SK-N-SH (cell line): ENCODE data around the gene TLE1. TPM values are rescaled to one million over a fixed set of nuclear protein-coding genes. Genes with fewer than 3 reads are reported as not detected.

Experiments used
- CTCF ChIA-PET: fragments of 300-600, 350-600 bp; formaldehyde crosslinking; extraction: SDS; loops from one replicate; lab custom pipeline; 2021; lab: Yijun Ruan, JAX
- POLR2A ChIA-PET: fragments of 350-600 bp; sonication (Branson Sonifier 250); formaldehyde crosslinking; extraction: SDS; loops from one replicate; lab custom pipeline; 2020; ENCODE audit warnings: antibody characterized with exemption, inconsistent platforms; lab: Yijun Ruan, JAX
- DNase-seq: peaks from one replicate; pipeline ENCODE4 v3.0.0; 2012
- H2AFZ ChIP-seq: fragments of 200-600 bp; sonication (generic); 2 replicates; pipeline ENCODE4 v1.8.1; 2016; ENCODE audit warnings: antibody characterized with exemption, mild to moderate bottlenecking, low read depth
- H3F3A ChIP-seq: fragments of 200-600 bp; sonication (generic); replicated peaks from 2 replicates; pipeline ENCODE3; 2016; ENCODE audit warnings: antibody characterized with exemption, mild to moderate bottlenecking; ENCODE audit not compliant: insufficient read depth
- H3K27ac ChIP-seq, 2 experiments: fragments of 200-500 bp in 1 of 2; fragments of 200-600 bp in 1 of 2; sonication (Bioruptor generic) in 1 of 2; sonication (generic), shearing (Covaris generic) in 1 of 2; 2 replicates each; pipeline versions ENCODE4 v1.5.1 to v1.6.1; 2014 to 2016; ENCODE audit warnings: low read depth in 2 of 2, inconsistent platforms in 1 of 2, low read length in 1 of 2, mild to moderate bottlenecking in 1 of 2, mixed read lengths in 1 of 2
- H3K27me3 ChIP-seq: fragments of 200-600 bp; sonication (generic), shearing (Covaris generic); 2 replicates; pipeline ENCODE4 v1.6.1; 2016; ENCODE audit warnings: mixed run types; ENCODE audit not compliant: insufficient read depth
- H3K36me3 ChIP-seq, 2 experiments: fragments of 200-500 bp in 1 of 2; fragments of 200-600 bp in 1 of 2; sonication (Bioruptor generic) in 1 of 2; sonication (generic) in 1 of 2; replicated peaks in 1 of 2; 2 replicates each; pipeline versions ENCODE3 to v1.5.1; 2014 to 2016; ENCODE audit warnings: low read length in 1 of 2, mild to moderate bottlenecking in 1 of 2; ENCODE audit not compliant: insufficient read depth in 2 of 2, control insufficient read depth in 1 of 2
- H3K4me1 ChIP-seq, 2 experiments: fragments of 200-500 bp in 1 of 2; fragments of 200-600 bp in 1 of 2; sonication (Bioruptor generic) in 1 of 2; sonication (generic), shearing (Covaris generic) in 1 of 2; 2 replicates each; pipeline versions ENCODE4 v1.5.1 to v1.6.1; 2014 to 2016; ENCODE audit warnings: low read depth in 1 of 2, low read length in 1 of 2, mixed run types in 1 of 2; ENCODE audit not compliant: insufficient read depth in 2 of 2, control insufficient read depth in 1 of 2
- H3K4me2 ChIP-seq: fragments of 200-600 bp; sonication (generic), shearing (Covaris generic); 2 replicates; pipeline ENCODE4 v1.6.1; 2017; ENCODE audit warnings: mixed run types
- H3K4me3 ChIP-seq, 2 experiments: fragments of 200-500 bp in 1 of 2; fragments of 200-600 bp in 1 of 2; sonication (Bioruptor generic) in 1 of 2; sonication (generic), shearing (Covaris generic) in 1 of 2; 2 replicates each; pipeline versions ENCODE4 v1.5.1 to v1.8.1; 2014 to 2016; ENCODE audit warnings: low read depth in 2 of 2, inconsistent platforms in 1 of 2, low read length in 1 of 2, mild to moderate bottlenecking in 1 of 2, mixed read lengths in 1 of 2, moderate library complexity in 1 of 2
- H3K79me2 ChIP-seq: fragments of 200-600 bp; sonication (generic); 2 replicates; pipeline ENCODE4 v1.8.1; 2017; ENCODE audit warnings: mild to moderate bottlenecking; ENCODE audit not compliant: insufficient read depth
- H3K9ac ChIP-seq: fragments of 200-600 bp; sonication (generic); 2 replicates; pipeline ENCODE4 v1.6.1; 2017; ENCODE audit warnings: mixed run types
- H3K9me2 ChIP-seq: fragments of 200-600 bp; sonication (generic); 2 replicates; pipeline ENCODE4 v1.6.1; 2017; ENCODE audit warnings: mixed run types
- H3K9me3 ChIP-seq: fragments of 200-600 bp; sonication (generic); 2 replicates; pipeline ENCODE4 v1.6.1; 2017; ENCODE audit warnings: mixed run types, mild to moderate bottlenecking, moderate library complexity
- H4K20me1 ChIP-seq: fragments of 200-600 bp; sonication (generic); 2 replicates; pipeline ENCODE4 v1.6.1; 2017; ENCODE audit warnings: mild to moderate bottlenecking, mixed run types; ENCODE audit not compliant: insufficient read depth
- EZH2phosphoT487 ChIP-seq: fragments of 200-600 bp; sonication (generic); IDR thresholded peaks from 2 replicates; pipeline ENCODE4 v1.6.1; 2017; ENCODE audit warnings: low read depth, mixed run types, mild to moderate bottlenecking, antibody characterized with exemption, moderate library complexity, borderline replicate concordance
- FOSL2 ChIP-seq: IDR thresholded peaks from 2 replicates; pipeline ENCODE4 v1.4.0; 2012; ENCODE audit warnings: low read depth, mild to moderate bottlenecking, moderate library complexity, borderline replicate concordance
- MXI1 ChIP-seq: IDR thresholded peaks from 2 replicates; pipeline ENCODE4 v1.6.1; 2012; ENCODE audit warnings: mild to moderate bottlenecking, low read depth, low read length, improper control_type of control experiment
- NFIC ChIP-seq: IDR thresholded peaks from 2 replicates; pipeline ENCODE4 v1.4.0; 2012; ENCODE audit warnings: borderline replicate concordance
- POLR2AphosphoS5 ChIP-seq: IDR thresholded peaks from 2 replicates; pipeline ENCODE4 v1.6.1; 2012; ENCODE audit warnings: low read depth, low read length
- RFX5 ChIP-seq: IDR thresholded peaks from 2 replicates; pipeline ENCODE4 v1.6.1; 2012; ENCODE audit warnings: mild to moderate bottlenecking, improper control_type of control experiment, low read length
- SMC3 ChIP-seq: IDR thresholded peaks from 2 replicates; pipeline ENCODE4 v1.6.1; 2012; ENCODE audit warnings: low read depth, low read length, improper control_type of control experiment
- TCF12 ChIP-seq: IDR thresholded peaks from 2 replicates; pipeline ENCODE4 v1.4.0; 2012
- WGBS: methylation state at CpG from one replicate; pipeline ENCODE4 v1.1.6; 2017; ENCODE audit warnings: low lambda C conversion rate; 5-methylcytosine and 5-hydroxymethylcytosine counted together
- polyA plus RNA-seq, 3 experiments: library from polyadenylated mRNA; depleted of rRNA; stranded (reverse); fragments of >200 nt; gene quantifications; 2 replicates each; pipeline ENCODE4 v1.2.3, GENCODE V29; 2012
- TF ChIP-seq, protein P1 (sequence below): fragments of 150-350 bp; IDR thresholded peaks from 2 replicates; pipeline ENCODE4 v1.6.1; 2017; ENCODE audit warnings: antibody characterized with exemption, low read length, low read depth, borderline replicate concordance
- TF ChIP-seq, protein P2 (sequence below): fragments of 150-350 bp; IDR thresholded peaks from 2 replicates; pipeline ENCODE4 v1.6.1; 2016; ENCODE audit warnings: mild to moderate bottlenecking, low read depth, low read length
- TF ChIP-seq, protein P3 (sequence below): IDR thresholded peaks from 2 replicates; pipeline ENCODE4 v1.4.0; 2012; ENCODE audit warnings: low read depth, borderline replicate concordance
- TF ChIP-seq, protein P4 (sequence below): IDR thresholded peaks from 2 replicates; pipeline ENCODE4 v1.4.0; 2012; ENCODE audit warnings: low read depth

The TLE1 gene
- polyA plus RNA-seq, 1 of the 3 experiments (the other 2 are of a cell fraction), result 33.0 TPM

DNA sequence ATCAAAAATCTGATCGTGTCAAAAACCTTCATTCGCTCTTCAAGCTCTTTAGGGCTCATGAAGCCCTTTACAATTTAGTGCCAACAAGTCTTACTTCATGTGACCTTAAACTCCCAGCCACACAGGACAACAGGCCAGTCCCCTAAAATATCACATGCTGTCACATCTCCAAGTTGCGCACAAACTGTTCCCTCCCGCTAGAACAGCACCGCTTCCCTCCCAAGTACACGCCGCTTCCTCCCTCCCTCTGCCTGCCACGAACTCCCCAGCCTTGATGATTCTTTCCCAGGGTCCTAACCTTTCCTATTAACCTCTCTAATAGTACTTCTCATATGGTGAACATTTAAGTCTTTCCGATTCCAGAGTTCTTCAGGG is 91.2 kb downstream of the TLE1 start:
- CTCF ChIA-PET, result interaction anchor here (1.0 kb wide), 1 partner anchor 88 kb away, joined by 4 read pairs; no protein-coding TSS in a partner anchor

DNA sequence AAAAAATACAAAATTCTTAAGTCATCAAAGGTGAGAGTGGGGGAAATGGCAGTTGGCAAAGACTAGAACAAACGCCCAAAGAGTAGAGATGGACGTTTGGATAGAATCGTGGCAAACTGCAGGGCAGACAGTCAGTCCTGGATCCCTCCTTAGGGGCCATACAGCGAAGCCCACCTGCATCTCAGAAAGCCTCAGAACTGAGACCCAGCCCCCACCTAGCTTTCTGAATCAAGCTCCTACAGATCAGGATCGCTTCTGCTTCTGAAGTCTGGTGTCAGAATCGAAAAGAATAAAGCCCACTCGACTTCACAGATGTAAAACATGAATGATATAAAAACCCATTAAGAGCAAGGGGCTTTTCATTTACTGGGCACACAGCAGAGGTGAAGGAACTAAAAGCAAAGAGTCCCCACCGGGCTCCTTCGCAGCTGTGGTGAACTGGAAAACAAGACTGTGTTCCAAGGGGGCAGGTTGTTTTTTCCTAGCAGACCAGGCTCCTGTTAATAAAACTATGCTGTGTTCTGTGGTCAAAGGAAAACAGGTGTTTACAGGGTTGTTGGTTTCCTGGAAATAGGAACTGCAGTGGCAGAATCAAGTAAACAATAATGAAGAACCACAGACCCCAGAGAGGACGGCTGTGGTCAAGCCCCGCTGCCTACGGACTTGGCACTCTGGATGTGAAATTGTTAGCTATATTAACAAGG is 91.8 kb downstream of the TLE1 start:
- no peak overlapping the region for H3K4me2 ChIP-seq

More for the DNA sequence above, 91.2 kb downstream of the TLE1 start:
- DNase-seq, result no peak
- Histone ChIP-seq H2AFZ (no peak overlapping the region), H3K4me2 (no peak overlapping the region), H3K9me2 (no peaks in the 10 kb centered on the region), H3F3A (peaks cover 5% of the 10 kb centered on the region), H3K9ac (no peak overlapping the region), H3K79me2 (no peaks in the 10 kb centered on the region), H3K4me1 (peaks cover 3 to 8% of the 10 kb centered on the region in 2 experiments), H4K20me1 (no peaks in the 10 kb centered on the region)
- POLR2A ChIA-PET, result interaction anchor here (0.6 kb wide), 1 partner anchor 15 kb away, joined by 3 read pairs; no protein-coding TSS in a partner anchor
- TF ChIP-seq EZH2phosphoT487, result no peak
- TF ChIP-seq TCF12, result no peak
- TF ChIP-seq, protein P1, sequence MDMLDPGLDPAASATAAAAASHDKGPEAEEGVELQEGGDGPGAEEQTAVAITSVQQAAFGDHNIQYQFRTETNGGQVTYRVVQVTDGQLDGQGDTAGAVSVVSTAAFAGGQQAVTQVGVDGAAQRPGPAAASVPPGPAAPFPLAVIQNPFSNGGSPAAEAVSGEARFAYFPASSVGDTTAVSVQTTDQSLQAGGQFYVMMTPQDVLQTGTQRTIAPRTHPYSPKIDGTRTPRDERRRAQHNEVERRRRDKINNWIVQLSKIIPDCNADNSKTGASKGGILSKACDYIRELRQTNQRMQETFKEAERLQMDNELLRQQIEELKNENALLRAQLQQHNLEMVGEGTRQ, result no peak
- TF ChIP-seq MXI1, result no peak
- TF ChIP-seq, protein P2, sequence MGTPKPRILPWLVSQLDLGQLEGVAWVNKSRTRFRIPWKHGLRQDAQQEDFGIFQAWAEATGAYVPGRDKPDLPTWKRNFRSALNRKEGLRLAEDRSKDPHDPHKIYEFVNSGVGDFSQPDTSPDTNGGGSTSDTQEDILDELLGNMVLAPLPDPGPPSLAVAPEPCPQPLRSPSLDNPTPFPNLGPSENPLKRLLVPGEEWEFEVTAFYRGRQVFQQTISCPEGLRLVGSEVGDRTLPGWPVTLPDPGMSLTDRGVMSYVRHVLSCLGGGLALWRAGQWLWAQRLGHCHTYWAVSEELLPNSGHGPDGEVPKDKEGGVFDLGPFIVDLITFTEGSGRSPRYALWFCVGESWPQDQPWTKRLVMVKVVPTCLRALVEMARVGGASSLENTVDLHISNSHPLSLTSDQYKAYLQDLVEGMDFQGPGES, result no peak
- TF ChIP-seq, protein P3, sequence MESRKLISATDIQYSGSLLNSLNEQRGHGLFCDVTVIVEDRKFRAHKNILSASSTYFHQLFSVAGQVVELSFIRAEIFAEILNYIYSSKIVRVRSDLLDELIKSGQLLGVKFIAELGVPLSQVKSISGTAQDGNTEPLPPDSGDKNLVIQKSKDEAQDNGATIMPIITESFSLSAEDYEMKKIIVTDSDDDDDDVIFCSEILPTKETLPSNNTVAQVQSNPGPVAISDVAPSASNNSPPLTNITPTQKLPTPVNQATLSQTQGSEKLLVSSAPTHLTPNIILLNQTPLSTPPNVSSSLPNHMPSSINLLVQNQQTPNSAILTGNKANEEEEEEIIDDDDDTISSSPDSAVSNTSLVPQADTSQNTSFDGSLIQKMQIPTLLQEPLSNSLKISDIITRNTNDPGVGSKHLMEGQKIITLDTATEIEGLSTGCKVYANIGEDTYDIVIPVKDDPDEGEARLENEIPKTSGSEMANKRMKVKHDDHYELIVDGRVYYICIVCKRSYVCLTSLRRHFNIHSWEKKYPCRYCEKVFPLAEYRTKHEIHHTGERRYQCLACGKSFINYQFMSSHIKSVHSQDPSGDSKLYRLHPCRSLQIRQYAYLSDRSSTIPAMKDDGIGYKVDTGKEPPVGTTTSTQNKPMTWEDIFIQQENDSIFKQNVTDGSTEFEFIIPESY, result no peak
- no peak for TF ChIP-seq NFIC
- no peak for TF ChIP-seq POLR2AphosphoS5
- TF ChIP-seq, protein P4, sequence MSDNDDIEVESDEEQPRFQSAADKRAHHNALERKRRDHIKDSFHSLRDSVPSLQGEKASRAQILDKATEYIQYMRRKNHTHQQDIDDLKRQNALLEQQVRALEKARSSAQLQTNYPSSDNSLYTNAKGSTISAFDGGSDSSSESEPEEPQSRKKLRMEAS, result no peak
- TF ChIP-seq, all 33 proteins: peak for 0
- WGBS, result 97% methylated on average over 9 of the region's 9 CpGs
- no peaks in the 10 kb centered on the region for H3K9me3 ChIP-seq
- no peak overlapping the region for H3K27ac ChIP-seq
- H3K36me3 ChIP-seq, result peaks cover 6 to 15% of the 10 kb centered on the region in 2 experiments
- no peak overlapping the region for H3K4me3 ChIP-seq
- H3K27me3 ChIP-seq, result no peaks in the 10 kb centered on the region

More for the DNA sequence above, 91.8 kb downstream of the TLE1 start:
- no peaks in the 10 kb centered on the region for H4K20me1 ChIP-seq
- POLR2A ChIA-PET, result interaction anchor here (0.6 kb wide), 1 partner anchor 16 kb away, joined by 3 read pairs; no protein-coding TSS in a partner anchor
- CTCF ChIA-PET, result no interaction called here
- H3K9me2 ChIP-seq, result no peaks in the 10 kb centered on the region
- H3K4me1 ChIP-seq, result peaks cover 5 to 8% of the 10 kb centered on the region in 2 experiments
- no peaks in the 10 kb centered on the region for H3K79me2 ChIP-seq
- no peak overlapping the region for H3K9ac ChIP-seq
- WGBS, result 94% methylated on average over 12 of the region's 12 CpGs
- H3F3A ChIP-seq, result peaks cover 5% of the 10 kb centered on the region
- H3K9me3 ChIP-seq, result no peaks in the 10 kb centered on the region
- DNase-seq, result no peak
- peaks cover 4 to 18% of the 10 kb centered on the region in 2 experiments for H3K36me3 ChIP-seq
- H2AFZ ChIP-seq, result no peak overlapping the region
- TF ChIP-seq RFX5 (no peak), FOSL2 (no peak), SMC3 (no peak)
- TF ChIP-seq, protein P1, result no peak
- H3K27ac ChIP-seq, result no peak overlapping the region
- H3K27me3 ChIP-seq, result no peaks in the 10 kb centered on the region
- H3K4me3 ChIP-seq, result no peak overlapping the region
